ACC112 (cell line): ENCODE results near the gene ADAMTS12.

Source experiments
- H2AFZ ChIP-seq: fragments of 200-600 bp; sonication (generic); one replicate; pipeline ENCODE4 v1.6.0; 2017; ENCODE audit warnings: antibody characterized with exemption, low read length; ENCODE audit not compliant: unreplicated experiment
- H3K27ac ChIP-seq: fragments of 200-600 bp; sonication (generic); 2 replicates; pipeline ENCODE4 v1.5.1; 2014; ENCODE audit warnings: low read depth, mild to moderate bottlenecking, antibody characterized with exemption, low read length, moderate library complexity
- H3K27me3 ChIP-seq: fragments of 200-600 bp; sonication (generic); 2 replicates; pipeline ENCODE4 v1.6.1; 2014; ENCODE audit warnings: mild to moderate bottlenecking, antibody characterized with exemption, low read length, moderate library complexity, mixed read lengths; ENCODE audit not compliant: insufficient read depth
- H3K36me3 ChIP-seq: fragments of 200-600 bp; sonication (generic); 2 replicates; pipeline ENCODE4 v1.6.1; 2016; ENCODE audit warnings: mild to moderate bottlenecking, antibody characterized with exemption, low read length, moderate library complexity, mixed read lengths; ENCODE audit not compliant: insufficient read depth
- H3K4me1 ChIP-seq: fragments of 200-600 bp; sonication (generic); one replicate; pipeline ENCODE4 v1.6.1; 2016; ENCODE audit warnings: low read length, mixed read lengths; ENCODE audit not compliant: insufficient read depth, unreplicated experiment, control insufficient read depth
- H3K4me3 ChIP-seq: fragments of 200-600 bp; sonication (generic); 2 replicates; pipeline ENCODE4 v1.5.1; 2014; ENCODE audit warnings: mild to moderate bottlenecking, low read depth, low read length
- H3K79me2 ChIP-seq: fragments of 200-600 bp; sonication (generic); one replicate; pipeline ENCODE4 v1.6.0; 2016; ENCODE audit warnings: low read length; ENCODE audit not compliant: control insufficient read depth, unreplicated experiment, insufficient read depth

Gene ADAMTS12

GRCh38 chr5:33905381-33905780 is 13.6 kb upstream of the ADAMTS12 start:
- Histone ChIP-seq H3K36me3 (no peaks in the 10 kb centered on the region; the same call in 1 of the 2 replicates), H3K4me1 (no peaks in the 10 kb centered on the region), H2AFZ (no peak overlapping the region), H3K79me2 (no peaks in the 10 kb centered on the region), H3K27me3 (no peaks in the 10 kb centered on the region), H3K4me3 (no peak overlapping the region), H3K27ac (no peak overlapping the region)

- no peak overlapping the region for H3K4me3 ChIP-seq
- no peaks in the 10 kb centered on the region for H3K4me1 ChIP-seq
- no peaks in the 10 kb centered on the region; the same call in 1 of the 2 replicates for H3K36me3 ChIP-seq
- no peaks in the 10 kb centered on the region for H3K79me2 ChIP-seq
- no peak overlapping the region for H2AFZ ChIP-seq
- H3K27me3 ChIP-seq, result no peaks in the 10 kb centered on the region
- H3K27ac ChIP-seq, result no peak overlapping the region
These were observed 11.3 kb upstream of the ADAMTS12 start for GRCh38 chr5:33903118-33903517.

- no peak overlapping the region for H3K4me3 ChIP-seq
- H3K36me3 ChIP-seq, result no peaks in the 10 kb centered on the region
- no peak overlapping the region for H3K27ac ChIP-seq
- no peaks in the 10 kb centered on the region for H3K27me3 ChIP-seq
- no peaks in the 10 kb centered on the region for H3K79me2 ChIP-seq
- H2AFZ ChIP-seq, result no peak overlapping the region
- no peaks in the 10 kb centered on the region for H3K4me1 ChIP-seq
These were observed 9.4 kb upstream of the ADAMTS12 start for GRCh38 chr5:33901156-33901555.

- H3K4me3 ChIP-seq, result no peak overlapping the region
- H3K4me1 ChIP-seq, result peaks cover 25% of the 10 kb centered on the region
- peaks cover 17% of the 10 kb centered on the region for H3K79me2 ChIP-seq
- H3K27ac ChIP-seq, result no peak overlapping the region
- H3K27me3 ChIP-seq, result no peaks in the 10 kb centered on the region
- H2AFZ ChIP-seq, result no peak overlapping the region
- no peaks in the 10 kb centered on the region for H3K36me3 ChIP-seq
These were observed 2.8 kb upstream of the ADAMTS12 start for GRCh38 chr5:33894566-33894965.

GRCh38 chr5:33892620-33893137 is 889 bp upstream of the ADAMTS12 start:
- H3K4me3 ChIP-seq, result peak overlapping the region; percentile 81
- peak overlapping the region; percentile 58 for H3K27ac ChIP-seq
- H2AFZ ChIP-seq, result no peak overlapping the region
- H3K27me3 ChIP-seq, result no peaks in the 10 kb centered on the region
- peaks cover 35% of the 10 kb centered on the region for H3K79me2 ChIP-seq
- no peaks in the 10 kb centered on the region for H3K36me3 ChIP-seq
- peaks cover 35% of the 10 kb centered on the region for H3K4me1 ChIP-seq

GRCh38 chr5:33891446-33891787 is 373 bp downstream of the ADAMTS12 start:
- Histone ChIP-seq H3K4me3 (peak overlapping the region; percentile 81), H3K36me3 (no peaks in the 10 kb centered on the region), H3K27ac (peak overlapping the region; percentile 40), H3K4me1 (peaks cover 35% of the 10 kb centered on the region), H2AFZ (peak overlapping the region; percentile 3), H3K27me3 (no peaks in the 10 kb centered on the region), H3K79me2 (peaks cover 48% of the 10 kb centered on the region)

- peak overlapping the region; percentile 81 for H3K4me3 ChIP-seq
- peaks cover 57% of the 10 kb centered on the region for H3K79me2 ChIP-seq
- H3K4me1 ChIP-seq, result peaks cover 35% of the 10 kb centered on the region
- H3K27me3 ChIP-seq, result no peaks in the 10 kb centered on the region
- peak overlapping the region; percentile 40; the same call in 1 of the 2 replicates for H3K27ac ChIP-seq
- H2AFZ ChIP-seq, result peak overlapping the region; percentile 53
- no peaks in the 10 kb centered on the region for H3K36me3 ChIP-seq
These were observed 1.4 kb downstream of the ADAMTS12 start for GRCh38 chr5:33890131-33891032.

- Histone ChIP-seq H3K27me3 (no peaks in the 10 kb centered on the region), H3K79me2 (peaks cover 70% of the 10 kb centered on the region), H2AFZ (no peak overlapping the region), H3K4me3 (peak overlapping the region; percentile 61), H3K4me1 (peaks cover 24% of the 10 kb centered on the region), H3K27ac (no peak overlapping the region), H3K36me3 (no peaks in the 10 kb centered on the region; the same call in 1 of the 2 replicates)
These were observed 3.2 kb downstream of the ADAMTS12 start for GRCh38 chr5:33888587-33888986.

- no peak overlapping the region for H2AFZ ChIP-seq
- H3K36me3 ChIP-seq, result no peaks in the 10 kb centered on the region; the same call in 1 of the 2 replicates
- peaks cover 12% of the 10 kb centered on the region for H3K4me1 ChIP-seq
- H3K27ac ChIP-seq, result no peak overlapping the region
- no peak overlapping the region for H3K4me3 ChIP-seq
- no peaks in the 10 kb centered on the region for H3K27me3 ChIP-seq
- peaks cover 76% of the 10 kb centered on the region for H3K79me2 ChIP-seq
These were observed 4.5 kb downstream of the ADAMTS12 start for GRCh38 chr5:33887268-33887667.

GRCh38 chr5:33886283-33886682 is 5.5 kb downstream of the ADAMTS12 start:
- H3K79me2 ChIP-seq, result peaks cover 79% of the 10 kb centered on the region

GRCh38 chr5:33885679-33886078 is 6.1 kb downstream of the ADAMTS12 start:
- Histone ChIP-seq H3K36me3 (peaks cover 3% of the 10 kb centered on the region; the same call in 1 of the 2 replicates), H3K4me1 (peaks cover 10% of the 10 kb centered on the region), H3K27ac (no peak overlapping the region), H2AFZ (no peak overlapping the region), H3K4me3 (no peak overlapping the region), H3K27me3 (no peaks in the 10 kb centered on the region), H3K79me2 (peaks cover 78% of the 10 kb centered on the region)

More at GRCh38 chr5:33886283-33886682, 5.5 kb downstream of the ADAMTS12 start:
- H3K4me3 ChIP-seq, result no peak overlapping the region
- H2AFZ ChIP-seq, result no peak overlapping the region
- H3K27ac ChIP-seq, result no peak overlapping the region
- peaks cover 10% of the 10 kb centered on the region for H3K4me1 ChIP-seq
- H3K36me3 ChIP-seq, result no peaks in the 10 kb centered on the region; the same call in 1 of the 2 replicates
- no peaks in the 10 kb centered on the region for H3K27me3 ChIP-seq
